ENCODE results near the gene PRDM8.

DNA sequence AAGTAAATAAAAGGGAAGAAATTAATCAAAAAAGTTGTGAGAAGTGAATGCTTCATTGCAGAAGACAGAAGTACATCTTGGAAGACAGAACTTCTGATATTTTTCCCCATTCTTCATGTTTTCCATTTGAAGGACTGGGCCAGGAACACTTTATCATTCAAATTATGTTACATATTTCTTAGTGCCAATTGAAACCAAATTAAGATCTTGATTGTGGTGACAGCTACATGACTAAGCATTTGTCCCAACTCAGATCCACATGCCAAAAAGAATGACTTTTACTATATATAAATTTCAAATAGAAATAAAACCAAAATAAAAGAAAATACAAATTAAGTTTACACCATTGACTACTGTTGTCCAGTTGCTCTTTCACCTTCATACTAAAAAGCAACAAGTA is 55.1 kb downstream of the PRDM8 start:
- TF ChIP-seq EZH2 (IDR thresholded peaks at IDR 0.05; ENCODE audit: insufficient read depth, poor library complexity, severe bottlenecking) (no peak), EZH2phosphoT487 (IDR thresholded peaks at IDR 0.05; ENCODE audit: insufficient read depth, low read depth) (no peak)

Data from GM23248 (cell line).